WTC11 (cell line): Measurements from ENCODE around the gene PDK2. TPM values are rescaled to one million over a fixed set of nuclear protein-coding genes. Genes with fewer than 3 reads are reported as not detected.

Experiments
- ATAC-seq: fragments of 200-7000 bp; cut with Tn5 transposase; 2 replicates; pipeline ENCODE4 v1.10.0; 2021; ENCODE audit warnings: mild to moderate bottlenecking, moderate library complexity
- CTCF ChIA-PET: fragments of 300-600 bp; sonication (Branson Sonifier 250); formaldehyde crosslinking; loops from one replicate; lab custom pipeline; 2021; ENCODE audit warnings: antibody characterized with exemption; lab: Charles Lee
- POLR2A ChIA-PET: fragments of 350-600 bp; sonication (Branson Sonifier 250); formaldehyde crosslinking; loops from one replicate; lab custom pipeline; 2021; ENCODE audit warnings: antibody characterized with exemption; lab: Charles Lee
- DNase-seq: peaks from one replicate; pipeline ENCODE4 v3.0.0; 2021; ENCODE audit warnings: low spot score
- H3K27ac Mint-ChIP-seq: 2 replicates; pipeline ENCODE4 v1.8.0; 2021; ENCODE audit warnings: mixed read lengths
- H3K27me3 Mint-ChIP-seq: 2 replicates; pipeline ENCODE4 v1.8.0; 2021; ENCODE audit warnings: low read depth, mild to moderate bottlenecking, moderate library complexity, mixed read lengths
- H3K36me3 Mint-ChIP-seq: 2 replicates; pipeline ENCODE4 v1.8.0; 2021; ENCODE audit warnings: mixed read lengths
- H3K4me1 Mint-ChIP-seq: 2 replicates; pipeline ENCODE4 v1.8.0; 2022; ENCODE audit warnings: mixed read lengths
- H3K4me3 Mint-ChIP-seq: 2 replicates; pipeline ENCODE4 v1.8.0; 2021; ENCODE audit warnings: mild to moderate bottlenecking, moderate library complexity, mixed read lengths
- H3K9me3 Mint-ChIP-seq: 2 replicates; pipeline ENCODE4 v1.8.0; 2021; ENCODE audit warnings: mixed read lengths
- AFF4 ChIP-seq: sonication (generic); formaldehyde crosslinking; IDR thresholded peaks from 2 replicates; pipeline ENCODE4 v1.8.1; 2023; ENCODE audit warnings: mild to moderate bottlenecking, missing genetic modification reagents, borderline replicate concordance
- ATF6 ChIP-seq: sonication (generic); formaldehyde crosslinking; IDR thresholded peaks from 2 replicates; pipeline ENCODE4 v1.8.1; 2023; ENCODE audit warnings: mild to moderate bottlenecking, missing genetic modification reagents
- CBFB ChIP-seq: sonication (generic); formaldehyde crosslinking; IDR thresholded peaks from 2 replicates; pipeline ENCODE4 v1.8.1; 2022; ENCODE audit warnings: mild to moderate bottlenecking, low read depth, missing genetic modification reagents
- CTCF ChIP-seq: fragments of 200-600 bp; IDR thresholded peaks from 2 replicates; pipeline ENCODE4 v1.8.0; 2022; ENCODE audit warnings: antibody characterized with exemption
- E2F1 ChIP-seq: sonication (generic); formaldehyde crosslinking; IDR thresholded peaks from 2 replicates; pipeline ENCODE4 v1.8.0; 2022; ENCODE audit warnings: mild to moderate bottlenecking, missing genetic modification reagents
- ETV6 ChIP-seq: sonication (generic); formaldehyde crosslinking; IDR thresholded peaks from 2 replicates; pipeline ENCODE4 v1.8.1; 2022; ENCODE audit warnings: mild to moderate bottlenecking, missing genetic modification reagents
- GABPB1 ChIP-seq: sonication (generic); formaldehyde crosslinking; IDR thresholded peaks from 2 replicates; pipeline ENCODE4 v1.8.1; 2023; ENCODE audit warnings: mild to moderate bottlenecking, missing genetic modification reagents
- HMGXB4 ChIP-seq: sonication (generic); formaldehyde crosslinking; IDR thresholded peaks from 2 replicates; pipeline ENCODE4 v1.8.1; 2023; ENCODE audit warnings: mild to moderate bottlenecking, moderate library complexity, missing genetic modification reagents
- OVOL2 ChIP-seq: fragments of 250-450 bp; sonication (Bioruptor Pico); IDR thresholded peaks from 2 replicates; pipeline ENCODE4 v1.9.0; 2021; ENCODE audit warnings: mild to moderate bottlenecking, borderline replicate concordance
- ZNF219 ChIP-seq: sonication (generic); formaldehyde crosslinking; IDR thresholded peaks from 2 replicates; pipeline ENCODE4 v1.8.0; 2023; ENCODE audit warnings: missing genetic modification reagents, mild to moderate bottlenecking, borderline replicate concordance
- ZNF281 ChIP-seq: sonication (generic); formaldehyde crosslinking; IDR thresholded peaks from 2 replicates; pipeline ENCODE4 v1.8.0; 2023; ENCODE audit warnings: mild to moderate bottlenecking, missing genetic modification reagents
- ZNF425 ChIP-seq: fragments of 250-450 bp; sonication (Bioruptor Pico); conservative IDR thresholded peaks from 2 replicates; pipeline ENCODE4 v1.9.0; 2021; ENCODE audit warnings: mild to moderate bottlenecking
- total RNA-seq: library from RNA; stranded (reverse); gene quantifications from 3 replicates; pipeline ENCODE4 v1.2.3, GENCODE V29; 2021

Gene PDK2
- total RNA-seq, 1 experiment from 2014 or later, result 16.6 TPM

- TF ChIP-seq ZNF281 (CRISPR knock-in tag), result no peak
These were observed 1.3 kb upstream of the PDK2 start (continued) for GRCh38 chr17:50093807-50094206.

- peaks cover 6% of the 10 kb centered on the region for H3K4me1 Mint-ChIP-seq
- ChIA-PET POLR2A (interaction anchor here (0.7 to 1.7 kb wide), 6 partner anchors 18 to 942 kb away, joined by 3 to 7 read pairs (median 4); no protein-coding TSS in a partner anchor), CTCF (interaction anchor here (0.6 to 5.4 kb wide), 73 partner anchors 9 to 850 kb away, joined by 3 to 118 read pairs (median 6); partner anchors contain the start of genes DLX3, ITGA3, SAMD14 and TMEM92)
- TF ChIP-seq CTCF, result peak; percentile 96
- TF ChIP-seq GABPB1, result peak; percentile 32; the same call in 1 of the 2 replicates
- no peak for TF ChIP-seq CBFB
- peak; percentile 24; the same call in 1 of the 2 replicates for TF ChIP-seq HMGXB4 (CRISPR knock-in tag)
- no peaks in the 10 kb centered on the region for H3K9me3 Mint-ChIP-seq
- no peaks in the 10 kb centered on the region for H3K36me3 Mint-ChIP-seq
- no peaks in the 10 kb centered on the region for H3K27me3 Mint-ChIP-seq
- peak overlapping the region; percentile 25; the same call in 1 of the 2 replicates for H3K27ac Mint-ChIP-seq
- ATAC-seq (peak; percentile 40), DNase-seq (peak; percentile 93)
- H3K4me3 Mint-ChIP-seq, result peak overlapping the region; percentile 97
These were observed 853 bp upstream of the PDK2 start for GRCh38 chr17:50094243-50094752.

- no peaks in the 10 kb centered on the region for H3K9me3 Mint-ChIP-seq
- ChIA-PET POLR2A (interaction anchor here (0.6 kb wide), 1 partner anchor 11 kb away, joined by 5 read pairs; no protein-coding TSS in a partner anchor), CTCF (interaction anchor here (0.9 to 4.6 kb wide), 4 partner anchors 11 to 56 kb away, joined by 4 to 118 read pairs (median 15); no protein-coding TSS in a partner anchor)
- peak overlapping the region; percentile 41; the same call in 1 of the 2 replicates for H3K27ac Mint-ChIP-seq
- H3K4me3 Mint-ChIP-seq, result peak overlapping the region; percentile 97
- no peaks in the 10 kb centered on the region for H3K27me3 Mint-ChIP-seq
- DNase-seq, result no peak
- peaks cover 7% of the 10 kb centered on the region for H3K4me1 Mint-ChIP-seq
- H3K36me3 Mint-ChIP-seq, result no peaks in the 10 kb centered on the region
- ATAC-seq, result no peak
- TF ChIP-seq HMGXB4 (CRISPR knock-in tag), result no peak
- no peak for TF ChIP-seq AFF4 (CRISPR knock-in tag)
- TF ChIP-seq ZNF219, result no peak
- no peak for TF ChIP-seq ZNF425 (CRISPR knock-in tag)
- no peak for TF ChIP-seq ATF6 (CRISPR knock-in tag)
- TF ChIP-seq E2F1 (CRISPR knock-in tag), result no peak
- no peak for TF ChIP-seq OVOL2 (CRISPR knock-in tag)
- no peak for TF ChIP-seq ETV6 (CRISPR knock-in tag)
These were observed 481 bp downstream of the PDK2 start for GRCh38 chr17:50095626-50096037.
